B cell (primary cell): ENCODE data around the gene HTRA1. TPM values are rescaled to one million over a fixed set of nuclear protein-coding genes. Genes with fewer than 3 reads are reported as not detected.

Source experiments
- ATAC-seq: fragments of 200-7000 bp; cut with Tn5 transposase; one replicate; pipeline ENCODE4 v1.10.0; 2021; ENCODE audit warnings: low read depth, mild to moderate bottlenecking, moderate number of reproducible peaks, moderate library complexity
- CTCF ChIA-PET: fragments of 350-600 bp; sonication (Branson Sonifier 250); formaldehyde crosslinking; loops from one replicate; lab custom pipeline; 2021; ENCODE audit warnings: antibody characterized with exemption, inconsistent platforms; lab: Charles Lee
- POLR2A ChIA-PET: fragments of 350-600 bp; sonication (Branson Sonifier 250); formaldehyde crosslinking; loops from one replicate; lab custom pipeline; 2021; ENCODE audit warnings: antibody characterized with exemption; lab: Charles Lee
- DNase-seq: peaks from one replicate; pipeline ENCODE4 v3.0.0; 2013
- H2AFZ ChIP-seq: 2 replicates; pipeline ENCODE4 v1.6.1; 2012; ENCODE audit warnings: mild to moderate bottlenecking, low read depth, low read length; ENCODE audit not compliant: insufficient read depth, poor library complexity, severe bottlenecking
- H3K27ac ChIP-seq, 2 donors: 1 replicate in 1 of 2; 2 replicates in 1 of 2; pipeline ENCODE4 v1.5.1; 2012 to 2013; ENCODE audit warnings: low read length in 2 of 2, mild to moderate bottlenecking in 2 of 2, moderate library complexity in 1 of 2
- H3K27me3 ChIP-seq, 4 experiments: fragments of 200-600 bp in 1 of 4; sonication (generic) in 1 of 4; replicated peaks in 1 of 4; 1 replicate in 2 of 4; 2 replicates in 2 of 4; pipeline versions ENCODE4 v1.6.1 to v1.7.0; 2013 to 2016; ENCODE audit warnings: low read length in 3 of 4, mild to moderate bottlenecking in 2 of 4, mixed read lengths in 1 of 4, moderate library complexity in 1 of 4; ENCODE audit not compliant: insufficient read depth in 4 of 4, control insufficient read depth in 3 of 4; ENCODE audit errors: control extremely low read depth in 1 of 4
- H3K36me3 ChIP-seq, 2 experiments: replicated peaks in 1 of 2; 1 replicate in 1 of 2; 2 replicates in 1 of 2; pipeline versions ENCODE4 v1.6.1 to v1.7.1; 2013; ENCODE audit warnings: low read length in 1 of 2; ENCODE audit not compliant: insufficient read depth in 2 of 2, control insufficient read depth in 1 of 2; ENCODE audit errors: control extremely low read depth in 1 of 2, extremely low read depth in 1 of 2
- H3K4me1 ChIP-seq, 2 donors: fragments of 200-600 bp in 1 of 2; sonication (generic) in 1 of 2; 1 replicate in 1 of 2; 2 replicates in 1 of 2; pipeline versions ENCODE4 v1.5.1 to v1.6.1; 2013 to 2017; ENCODE audit warnings: low read length in 2 of 2; ENCODE audit not compliant: control insufficient read depth in 2 of 2, insufficient read depth in 2 of 2
- H3K4me2 ChIP-seq: replicated peaks from 2 replicates; pipeline ENCODE3; 2012; ENCODE audit warnings: mild to moderate bottlenecking, low read depth, low read length; ENCODE audit not compliant: poor library complexity, severe bottlenecking
- H3K4me3 ChIP-seq, 5 experiments: fragments of 200-600 bp in 1 of 5; sonication (generic) in 1 of 5; 1 replicate in 3 of 5; 2 replicates in 2 of 5; pipeline versions ENCODE4 v1.5.1 to v1.7.0; 2011 to 2016; ENCODE audit warnings: low read length in 4 of 5, mild to moderate bottlenecking in 4 of 5, low read depth in 2 of 5, control low read depth in 1 of 5, moderate library complexity in 1 of 5; ENCODE audit not compliant: insufficient read depth in 1 of 5; ENCODE audit errors: control extremely low read depth in 1 of 5, extremely low read depth in 1 of 5
- H3K79me2 ChIP-seq: fragments of 200-600 bp; sonication (generic); one replicate; pipeline ENCODE4 v1.6.0; 2016; ENCODE audit warnings: low read length; ENCODE audit not compliant: control insufficient read depth, insufficient read depth
- H3K9ac ChIP-seq: fragments of 200-600 bp; sonication (generic); 2 replicates; pipeline ENCODE4 v1.6.1; 2017; ENCODE audit warnings: mild to moderate bottlenecking, low read length, moderate library complexity
- H3K9me3 ChIP-seq, 3 donors: one replicate each; pipeline versions ENCODE4 v1.6.1 to v1.7.1; 2013; ENCODE audit warnings: low read length in 2 of 3; ENCODE audit not compliant: control insufficient read depth in 2 of 3, insufficient read depth in 1 of 3; ENCODE audit errors: control extremely low read depth in 1 of 3
- H4K20me1 ChIP-seq: 2 replicates; pipeline ENCODE4 v1.6.0; 2012; ENCODE audit warnings: mild to moderate bottlenecking, low read length; ENCODE audit not compliant: insufficient read depth, control insufficient read depth, poor library complexity, severe bottlenecking
- H3K27ac Mint-ChIP-seq: one replicate; pipeline ENCODE4 v1.8.0; 2021; ENCODE audit warnings: mixed read lengths
- H3K27me3 Mint-ChIP-seq: one replicate; pipeline ENCODE4 v1.8.0; 2021; ENCODE audit warnings: mixed read lengths
- H3K4me1 Mint-ChIP-seq: one replicate; pipeline ENCODE4 v1.8.0; 2021; ENCODE audit warnings: mixed read lengths
- H3K4me3 Mint-ChIP-seq: one replicate; pipeline ENCODE4 v1.8.0; 2021; ENCODE audit warnings: mixed read lengths
- H3K9me3 Mint-ChIP-seq: one replicate; pipeline ENCODE4 v1.8.0; 2022; ENCODE audit warnings: mixed read lengths; ENCODE audit not compliant: insufficient read depth
- EZH2 ChIP-seq: IDR thresholded peaks from 2 replicates; pipeline ENCODE4 v1.6.1; 2012; ENCODE audit warnings: borderline replicate concordance, low read depth, mild to moderate bottlenecking, moderate library complexity, low read length; ENCODE audit not compliant: insufficient read depth, poor library complexity, severe bottlenecking
- WGBS: methylation state at CpG from one replicate; pipeline ENCODE4 v1.1.5; 2013; ENCODE audit warnings: missing lambda C conversion rate; ENCODE audit not compliant: insufficient coverage; 5-methylcytosine and 5-hydroxymethylcytosine counted together
- intact Hi-C: fragments of 100-400 bp; cut with micrococcal nuclease; formaldehyde crosslinking; loops from one replicate; pipeline ENCODE4 v1.10.0; 2022
- polyA plus RNA-seq: library from polyadenylated mRNA; depleted of rRNA; stranded (reverse); fragments of >200 nt; gene quantifications from 2 replicates; pipeline ENCODE4 v1.2.3, GENCODE V29; 2012
- total RNA-seq, 2 donors: library from RNA; stranded (reverse); fragments of 120-200 nt in 1 of 2; gene quantifications; 1 replicate in 1 of 2; 2 replicates in 1 of 2; pipeline versions ENCODE4 v1.2.3 to v1.2.4, GENCODE V29; 2013 to 2022
- TF ChIP-seq, protein P1 (sequence below): fragments of 200-600 bp; IDR thresholded peaks from one replicate; pipeline ENCODE4 v1.8.0; 2022; ENCODE audit warnings: antibody characterized with exemption, mild to moderate bottlenecking

The HTRA1 gene
- total and polyA plus RNA-seq, 2 donors (not counting 1 experiment from before 2014, with no cell fraction given), result not detected

DNA sequence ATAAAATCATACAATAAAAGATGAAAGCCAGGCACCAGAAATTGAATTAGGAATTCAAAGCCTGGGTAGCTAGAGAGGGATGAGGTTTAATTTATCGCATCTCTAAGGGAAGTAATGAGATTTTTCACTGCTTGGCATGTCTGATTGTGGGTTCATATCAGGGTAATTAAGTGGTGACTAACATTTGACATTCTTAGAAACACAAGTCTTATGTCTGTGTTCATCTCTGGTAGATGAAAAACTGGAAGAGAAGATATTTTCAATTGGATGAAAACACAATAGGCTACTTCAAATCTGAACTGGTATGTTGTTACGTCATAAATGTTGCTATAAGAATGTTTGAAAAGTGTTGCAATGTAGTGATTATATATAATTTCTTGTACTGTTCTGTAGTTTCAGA is 43.7 kb upstream of the HTRA1 start:
- H2AFZ ChIP-seq, result no peak overlapping the region
- ATAC-seq (no peak), DNase-seq (no peak)
- peaks cover 34 to 55% of the 10 kb centered on the region in 2 donors for H3K4me1 ChIP-seq
- Mint-ChIP-seq H3K4me3 (peak overlapping the region; percentile 5), H3K27me3 (no peaks in the 10 kb centered on the region), H3K27ac (peak overlapping the region; percentile 59), H3K4me1 (peaks cover 61% of the 10 kb centered on the region), H3K9me3 (no peaks in the 10 kb centered on the region)
- H3K9ac ChIP-seq, result no peak overlapping the region
- TF ChIP-seq, protein P1, sequence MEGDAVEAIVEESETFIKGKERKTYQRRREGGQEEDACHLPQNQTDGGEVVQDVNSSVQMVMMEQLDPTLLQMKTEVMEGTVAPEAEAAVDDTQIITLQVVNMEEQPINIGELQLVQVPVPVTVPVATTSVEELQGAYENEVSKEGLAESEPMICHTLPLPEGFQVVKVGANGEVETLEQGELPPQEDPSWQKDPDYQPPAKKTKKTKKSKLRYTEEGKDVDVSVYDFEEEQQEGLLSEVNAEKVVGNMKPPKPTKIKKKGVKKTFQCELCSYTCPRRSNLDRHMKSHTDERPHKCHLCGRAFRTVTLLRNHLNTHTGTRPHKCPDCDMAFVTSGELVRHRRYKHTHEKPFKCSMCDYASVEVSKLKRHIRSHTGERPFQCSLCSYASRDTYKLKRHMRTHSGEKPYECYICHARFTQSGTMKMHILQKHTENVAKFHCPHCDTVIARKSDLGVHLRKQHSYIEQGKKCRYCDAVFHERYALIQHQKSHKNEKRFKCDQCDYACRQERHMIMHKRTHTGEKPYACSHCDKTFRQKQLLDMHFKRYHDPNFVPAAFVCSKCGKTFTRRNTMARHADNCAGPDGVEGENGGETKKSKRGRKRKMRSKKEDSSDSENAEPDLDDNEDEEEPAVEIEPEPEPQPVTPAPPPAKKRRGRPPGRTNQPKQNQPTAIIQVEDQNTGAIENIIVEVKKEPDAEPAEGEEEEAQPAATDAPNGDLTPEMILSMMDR, result no peak
- no peak for TF ChIP-seq EZH2
- H3K27me3 ChIP-seq, result no peaks in the 10 kb centered on the region
- H3K4me3 ChIP-seq, result no peak overlapping the region
- intact Hi-C loops, result no loop called here
- 86% methylated on average over 1 of the region's 2 CpGs for WGBS
- no peaks in the 10 kb centered on the region for H4K20me1 ChIP-seq
- no peaks in the 10 kb centered on the region for H3K79me2 ChIP-seq
- peaks cover 2 to 8% of the 10 kb centered on the region in 2 experiments for H3K36me3 ChIP-seq
- H3K9me3 ChIP-seq, result peaks cover 0 to 4% (median 4%) of the 10 kb centered on the region in 3 donors
- ChIA-PET POLR2A (no interaction called here), CTCF (interaction anchor here (1.2 kb wide), 1 partner anchor 75 kb away, joined by 4 read pairs; no protein-coding TSS in a partner anchor)
- H3K27ac ChIP-seq, result peak overlapping the region; percentile 45 to 73
- H3K4me2 ChIP-seq, result peak overlapping the region; percentile 50

DNA sequence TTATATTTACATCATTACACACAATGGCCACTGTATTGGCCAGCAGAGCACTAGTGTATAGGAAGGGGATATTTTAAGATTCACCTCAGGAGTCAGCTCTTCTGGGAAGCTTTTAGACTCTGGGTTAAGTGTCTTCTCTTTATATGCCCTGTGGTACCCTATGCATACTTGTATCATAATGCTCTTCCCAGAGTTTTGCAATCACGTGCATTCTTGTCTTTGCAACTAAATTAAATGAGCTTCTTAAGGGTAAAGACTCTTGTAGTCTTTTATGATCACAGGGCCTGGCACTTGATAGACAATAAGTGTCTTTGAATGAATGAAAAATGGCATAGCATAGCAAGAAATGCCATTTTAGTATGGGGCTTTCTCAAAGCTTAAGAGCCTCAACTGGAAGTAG is 42.3 kb upstream of the HTRA1 start:
- Histone ChIP-seq H2AFZ (no peak overlapping the region), H3K36me3 (peaks cover 0 to 4% of the 10 kb centered on the region in 2 experiments), H4K20me1 (no peaks in the 10 kb centered on the region), H3K79me2 (no peaks in the 10 kb centered on the region), H3K4me3 (no peak overlapping the region), H3K9me3 (peaks cover 0 to 4% (median 4%) of the 10 kb centered on the region in 3 donors), H3K4me1 (peaks cover 34 to 63% of the 10 kb centered on the region in 2 donors), H3K27ac (peak overlapping the region in 1 of 2 donors; percentile 20), H3K27me3 (no peaks in the 10 kb centered on the region), H3K4me2 (no peak overlapping the region), H3K9ac (no peak overlapping the region)
- ChIA-PET CTCF (interaction anchor here (1.2 to 2.0 kb wide), 4 partner anchors 16 to 120 kb away, joined by 3 to 10 read pairs (median 6); no protein-coding TSS in a partner anchor), POLR2A (no interaction called here)
- no CpG with 5 or more reads among the region's 1 CpG for WGBS
- Mint-ChIP-seq H3K4me3 (no peak overlapping the region), H3K4me1 (peaks cover 67% of the 10 kb centered on the region), H3K9me3 (no peaks in the 10 kb centered on the region), H3K27me3 (no peaks in the 10 kb centered on the region), H3K27ac (no peak overlapping the region)
- DNase-seq (no peak), ATAC-seq (no peak)
- no peak for TF ChIP-seq EZH2
- TF ChIP-seq, protein P1, result no peak
- intact Hi-C loops, result no loop called here
